ENCODE measurements around the gene EFL1. TPM values are rescaled to one million over a fixed set of nuclear protein-coding genes. Genes with fewer than 3 reads are reported as not detected.

Gene EFL1
- total and polyA plus RNA-seq, 4 donors = 3.2 to 10.1 (median 6.1) TPM

- 72% methylated on average over 3 of the region's 3 CpGs for WGBS
- no peak overlapping the region for H3K4me3 ChIP-seq (ENCODE audit: low read depth in 1 of 3, low read length in 3 of 3)
- H3K9me3 ChIP-seq (ENCODE audit: control insufficient read depth in 4 of 4, low read length in 3 of 4) = no peaks in the 10 kb centered on the region
- H3K27ac ChIP-seq (ENCODE audit: low read depth in 1 of 2, low read length in 2 of 2) = no peak overlapping the region
- no peak overlapping the region for H3K9ac ChIP-seq (ENCODE audit: low read depth in 1 of 2, low read length in 2 of 2)
- no peak for DNase-seq (ENCODE audit: low spot score)
- no peaks in the 10 kb centered on the region for H3K4me1 ChIP-seq (ENCODE audit: control insufficient read depth in 4 of 4, insufficient read depth in 4 of 4, low read length in 3 of 4)
- H3K36me3 ChIP-seq (ENCODE audit: control insufficient read depth in 4 of 4, insufficient read depth in 3 of 4, low read depth in 1 of 4, low read length in 3 of 4) = no peaks in the 10 kb centered on the region
- H3K27me3 ChIP-seq (ENCODE audit: control insufficient read depth in 4 of 4, insufficient read depth in 4 of 4, low read length in 3 of 4) = peaks cover 0 to under 1% (median 0%) of the 10 kb centered on the region in 4 donors
- no peak for TF ChIP-seq YY1 (IDR thresholded peaks at IDR 0.05)
- no peak for TF ChIP-seq MAX (IDR thresholded peaks at IDR 0.05)
- no peak for TF ChIP-seq GABPA (IDR thresholded peaks at IDR 0.05 in 1 of 2, conservative IDR thresholded peaks at IDR 0.05 in 1 of 2)
- TF ChIP-seq ZBTB33 (IDR thresholded peaks at IDR 0.05) = no peak
- TF ChIP-seq RAD21 (IDR thresholded peaks at IDR 0.05) = no peak
- TF ChIP-seq ATF3 (IDR thresholded peaks at IDR 0.05) = no peak
- no peak for TF ChIP-seq HNF4A (conservative IDR thresholded peaks at IDR 0.05)
- TF ChIP-seq JUND (IDR thresholded peaks at IDR 0.05) = no peak
- TF ChIP-seq FOXA2 (IDR thresholded peaks at IDR 0.05) = no peak
- TF ChIP-seq HNF4G (IDR thresholded peaks at IDR 0.05) = no peak
- TF ChIP-seq TAF1 (conservative IDR thresholded peaks at IDR 0.05) = no peak
- TF ChIP-seq CTCF (IDR thresholded peaks at IDR 0.05; ENCODE audit: low read depth, low read length, missing input control) = no peak
- no peak for TF ChIP-seq EGR1 (IDR thresholded peaks at IDR 0.05; ENCODE audit: low read depth in 2 of 2)
- no peak for TF ChIP-seq NR2F2 (IDR thresholded peaks at IDR 0.05)
- no peak for TF ChIP-seq REST (IDR thresholded peaks at IDR 0.05)
- no peak for TF ChIP-seq RXRA (IDR thresholded peaks at IDR 0.05)
These were observed 170.8 kb downstream of the EFL1 start for GRCh38 chr15:82091636-82092140.

All from liver (tissue), 9 donors.